HG03108 (cell line): Measurements from ENCODE around the gene SPOCK2.
"Not testable (repeated sequence)": the region's sequence is repeated elsewhere in the genome, so short reads cannot be mapped to it uniquely, and the experiment has no call there.

Experiments used
- ATAC-seq: cut with Tn5 transposase; IDR thresholded peaks from one replicate; pipeline ENCODE4 v1.9.1; 2021; ENCODE audit warnings: moderate library complexity; ENCODE audit not compliant: unreplicated experiment

The SPOCK2 gene

GRCh38 chr10:72034761-72035160 lies 53.6 kb downstream of the SPOCK2 start:
- ATAC-seq: no peak

- no peak for ATAC-seq
These were observed 54.3 kb downstream of the SPOCK2 start for GRCh38 chr10:72034040-72034499.

- not testable (repeated sequence) for ATAC-seq
These were observed 55.8 kb downstream of the SPOCK2 start for GRCh38 chr10:72032409-72033162.

GRCh38 chr10:72031706-72032105 lies 56.6 kb downstream of the SPOCK2 start:
- no peak for ATAC-seq

GRCh38 chr10:72030762-72031543 lies 57.4 kb downstream of the SPOCK2 start:
- no peak for ATAC-seq

- no peak for ATAC-seq
These were observed 58.9 kb downstream of the SPOCK2 start for GRCh38 chr10:72029414-72029813.

- ATAC-seq: no peak
These were observed 60.9 kb downstream of the SPOCK2 start for GRCh38 chr10:72027498-72027897.

- no peak for ATAC-seq
These were observed 61.9 kb downstream of the SPOCK2 start for GRCh38 chr10:72026278-72027111.

GRCh38 chr10:72025832-72026231 lies 62.5 kb downstream of the SPOCK2 start:
- ATAC-seq: no peak

GRCh38 chr10:72025400-72025799 lies 63.0 kb downstream of the SPOCK2 start:
- ATAC-seq: no peak

- no peak for ATAC-seq
These were observed 63.8 kb downstream of the SPOCK2 start for GRCh38 chr10:72024596-72024995.

- ATAC-seq: no peak
These were observed 66.1 kb downstream of the SPOCK2 start for GRCh38 chr10:72022228-72022627.

GRCh38 chr10:72020914-72021809 lies 67.2 kb downstream of the SPOCK2 start:
- no peak for ATAC-seq

GRCh38 chr10:72019085-72019876 lies 69.1 kb downstream of the SPOCK2 start:
- no peak for ATAC-seq

GRCh38 chr10:72016608-72017300 lies 71.6 kb downstream of the SPOCK2 start:
- no peak for ATAC-seq

GRCh38 chr10:72015841-72016240 lies 72.5 kb downstream of the SPOCK2 start:
- ATAC-seq: no peak

- ATAC-seq: no peak
These were observed 73.4 kb downstream of the SPOCK2 start for GRCh38 chr10:72014785-72015480.

- no peak for ATAC-seq
These were observed 74.2 kb downstream of the SPOCK2 start for GRCh38 chr10:72014197-72014596.
